ENCODE measurements around the gene LTF.
"Not testable (repeated sequence)": the region's sequence is repeated elsewhere in the genome, so short reads cannot be mapped to it uniquely, and the experiment has no call there.

The LTF gene

GRCh38 chr3:46393554-46394434, 70.9 kb downstream of the LTF start:
- Histone ChIP-seq H3K9me3 (ENCODE audit: low read depth, low read length) (no peaks in the 10 kb centered on the region), H3K27ac (no peak overlapping the region), H3K9ac (ENCODE audit: insufficient read length) (no peak overlapping the region), H3K36me3 (ENCODE audit: insufficient read depth, low read length) (no peaks in the 10 kb centered on the region), H3K4me3 (no peak overlapping the region)
- DNase-seq (ENCODE audit: low read depth, low spot score), result no peak
- TF ChIP-seq FOXP2 (optimal IDR thresholded peaks at IDR 0.05; ENCODE audit: control extremely low read depth, extremely low read length, insufficient read depth) (no peak), EZH2 (IDR thresholded peaks at IDR 0.05) (no peak), POLR2AphosphoS5 (IDR thresholded peaks at IDR 0.05; ENCODE audit: borderline replicate concordance, low read depth, low read length) (no peak)

- H3K9me3 ChIP-seq (ENCODE audit: low read depth, low read length), result no peaks in the 10 kb centered on the region
- TF ChIP-seq FOXP2 (optimal IDR thresholded peaks at IDR 0.05; ENCODE audit: control extremely low read depth, extremely low read length, insufficient read depth), result no peak
- TF ChIP-seq EZH2 (IDR thresholded peaks at IDR 0.05), result no peak
- TF ChIP-seq POLR2AphosphoS5 (IDR thresholded peaks at IDR 0.05; ENCODE audit: borderline replicate concordance, low read depth, low read length), result no peak
- no peaks in the 10 kb centered on the region for H3K36me3 ChIP-seq (ENCODE audit: insufficient read depth, low read length)
- H3K9ac ChIP-seq (ENCODE audit: insufficient read length), result no peak overlapping the region
- DNase-seq (ENCODE audit: low read depth, low spot score), result no peak
- no peak overlapping the region for H3K4me3 ChIP-seq
- H3K27ac ChIP-seq, result no peak overlapping the region
These were observed 71.7 kb downstream of the LTF start for GRCh38 chr3:46393011-46393410.

DNA sequence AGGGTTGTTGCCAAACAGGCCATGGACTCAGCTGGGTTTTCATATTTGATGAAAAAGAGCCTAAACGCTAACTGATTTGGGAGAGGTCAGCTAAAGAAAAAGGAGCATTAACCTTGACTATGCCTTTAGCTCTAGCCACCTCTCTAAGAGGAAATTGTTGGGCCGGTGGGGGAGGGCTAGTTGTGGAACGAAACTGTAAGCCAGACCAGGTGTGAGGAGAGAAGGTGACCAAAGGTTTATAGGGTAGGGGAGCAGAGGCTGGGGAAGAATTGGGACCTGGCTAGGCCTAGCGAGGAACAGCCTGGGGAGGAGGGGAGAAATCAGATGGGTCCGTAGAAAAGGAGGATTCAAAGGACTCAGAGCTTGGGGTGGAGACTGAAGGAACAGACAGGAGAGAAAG, 73.2 kb downstream of the LTF start:
- H3K36me3 ChIP-seq (ENCODE audit: insufficient read depth, low read length); H3K9ac ChIP-seq (ENCODE audit: insufficient read length): not testable (repeated sequence)

GRCh38 chr3:46389306-46389705, 75.4 kb downstream of the LTF start:
- no peak overlapping the region for H3K4me3 ChIP-seq
- no peak for DNase-seq (ENCODE audit: low read depth, low spot score)
- no peak overlapping the region for H3K9ac ChIP-seq (ENCODE audit: insufficient read length)
- no peaks in the 10 kb centered on the region for H3K9me3 ChIP-seq (ENCODE audit: low read depth, low read length)
- TF ChIP-seq FOXP2 (optimal IDR thresholded peaks at IDR 0.05; ENCODE audit: control extremely low read depth, extremely low read length, insufficient read depth), result no peak
- TF ChIP-seq POLR2AphosphoS5 (IDR thresholded peaks at IDR 0.05; ENCODE audit: borderline replicate concordance, low read depth, low read length), result no peak
- TF ChIP-seq EZH2 (IDR thresholded peaks at IDR 0.05), result no peak
- H3K36me3 ChIP-seq (ENCODE audit: insufficient read depth, low read length), result no peaks in the 10 kb centered on the region
- H3K27ac ChIP-seq, result no peak overlapping the region

More for the DNA sequence above, 73.2 kb downstream of the LTF start:
- not testable (repeated sequence) for DNase-seq (ENCODE audit: low read depth, low spot score); H3K27ac ChIP-seq; H3K4me3 ChIP-seq; H3K9me3 ChIP-seq (ENCODE audit: low read depth, low read length)

DNA sequence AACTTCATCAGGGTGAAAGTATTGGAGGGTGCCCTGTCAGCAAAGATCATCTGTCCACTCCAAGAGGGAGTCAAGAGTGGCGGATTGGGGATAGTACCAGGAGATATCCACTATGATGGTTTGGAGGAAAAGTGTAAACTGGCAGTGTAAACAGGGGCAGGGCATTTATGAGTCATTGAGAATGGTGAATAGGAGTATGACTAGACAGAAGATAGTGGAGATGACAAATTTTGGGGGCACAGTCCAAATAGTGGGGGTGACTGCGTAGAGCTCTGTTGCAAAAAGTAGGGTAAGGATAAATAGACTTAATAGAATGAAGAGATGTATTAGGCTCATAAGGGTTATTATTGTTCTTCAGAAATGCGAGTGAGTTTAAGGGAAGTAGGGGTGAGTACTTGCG, 75.9 kb downstream of the LTF start:
- DNase-seq (ENCODE audit: low read depth, low spot score); H3K9ac ChIP-seq (ENCODE audit: insufficient read length); H3K36me3 ChIP-seq (ENCODE audit: insufficient read depth, low read length); H3K9me3 ChIP-seq (ENCODE audit: low read depth, low read length); H3K27ac ChIP-seq; H3K4me3 ChIP-seq: not testable (repeated sequence)

DNA sequence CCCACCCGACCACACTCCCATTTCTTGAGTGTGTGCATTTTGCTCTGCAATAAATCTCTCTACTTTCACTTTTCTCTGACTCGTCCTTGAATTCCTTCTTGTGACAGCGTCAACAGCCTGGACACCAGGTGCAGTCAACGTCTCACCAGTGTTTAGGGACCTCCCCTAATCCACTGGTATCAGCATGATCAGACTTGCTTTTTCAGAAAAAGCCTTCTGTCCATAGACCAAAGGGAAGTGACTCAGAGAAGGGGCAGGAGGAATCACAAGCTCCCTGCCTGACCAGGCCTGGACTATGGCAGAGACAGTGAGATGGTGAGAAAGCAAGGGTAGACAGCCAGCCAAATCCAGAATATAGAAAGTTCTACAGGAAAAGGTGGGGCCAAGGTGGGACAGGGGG, 78.5 kb downstream of the LTF start:
- no peak for DNase-seq (ENCODE audit: low read depth, low spot score)
- H3K36me3 ChIP-seq (ENCODE audit: insufficient read depth, low read length), result no peaks in the 10 kb centered on the region
- no peak overlapping the region for H3K4me3 ChIP-seq
- TF ChIP-seq POLR2AphosphoS5 (IDR thresholded peaks at IDR 0.05; ENCODE audit: borderline replicate concordance, low read depth, low read length) (no peak), FOXP2 (optimal IDR thresholded peaks at IDR 0.05; ENCODE audit: control extremely low read depth, extremely low read length, insufficient read depth) (no peak), EZH2 (IDR thresholded peaks at IDR 0.05) (no peak)
- H3K9me3 ChIP-seq (ENCODE audit: low read depth, low read length), result no peaks in the 10 kb centered on the region
- no peak overlapping the region for H3K27ac ChIP-seq
- H3K9ac ChIP-seq (ENCODE audit: insufficient read length), result no peak overlapping the region

Data from SK-N-MC (cell line).